DND-41 (cell line): Measurements from ENCODE around the gene MMP2.

Experiments used
- ATAC-seq: fragments of 200-7000 bp; cut with Tn5 transposase; 3 replicates; pipeline ENCODE4 v1.9.1; 2021; ENCODE audit warnings: low read depth; ENCODE audit not compliant: insufficient read depth
- DNase-seq: peaks from one replicate; pipeline ENCODE4 v3.0.0-alpha.2; 2020
- H2AFZ ChIP-seq: 2 replicates; pipeline ENCODE4 v1.6.0; 2012; ENCODE audit warnings: low read depth, low read length
- H3K27ac ChIP-seq: 2 replicates; pipeline ENCODE4 v1.5.1; 2012; ENCODE audit warnings: low read length, inconsistent platforms
- H3K27me3 ChIP-seq: fragments of 200-600 bp; sonication (generic); 2 replicates; pipeline ENCODE4 v1.6.0; 2012; ENCODE audit warnings: low read length, mild to moderate bottlenecking, inconsistent platforms; ENCODE audit not compliant: insufficient read depth, poor library complexity
- H3K36me3 ChIP-seq: 2 replicates; pipeline ENCODE4 v1.5.1; 2012; ENCODE audit warnings: low read length, inconsistent platforms; ENCODE audit not compliant: insufficient read depth
- H3K4me1 ChIP-seq: 2 replicates; pipeline ENCODE4 v1.5.1; 2012; ENCODE audit warnings: mild to moderate bottlenecking, low read length; ENCODE audit not compliant: insufficient read depth
- H3K4me2 ChIP-seq: 2 replicates; pipeline ENCODE4 v1.6.0; 2012; ENCODE audit warnings: mild to moderate bottlenecking, moderate library complexity, low read length, inconsistent platforms; ENCODE audit not compliant: insufficient read depth
- H3K4me3 ChIP-seq, 2 experiments: fragments of 200-600 bp in 1 of 2; shearing (Covaris generic) in 1 of 2; 2 replicates each; pipeline ENCODE4 v1.5.1; 2012 to 2016; ENCODE audit warnings: inconsistent platforms in 2 of 2, low read length in 2 of 2, mild to moderate bottlenecking in 2 of 2, low read depth in 1 of 2, moderate library complexity in 1 of 2
- H3K79me2 ChIP-seq: 2 replicates; pipeline ENCODE4 v1.6.0; 2012; ENCODE audit warnings: low read length, inconsistent platforms; ENCODE audit not compliant: insufficient read depth
- H3K9ac ChIP-seq: 2 replicates; pipeline ENCODE4 v1.6.0; 2012; ENCODE audit warnings: low read depth, mild to moderate bottlenecking, inconsistent platforms, low read length, moderate library complexity
- H3K9me3 ChIP-seq: 2 replicates; pipeline ENCODE4 v1.5.1; 2012; ENCODE audit warnings: low read length, moderate library complexity, mild to moderate bottlenecking, inconsistent platforms; ENCODE audit not compliant: insufficient read depth, severe bottlenecking
- H4K20me1 ChIP-seq: 2 replicates; pipeline ENCODE4 v1.6.0; 2012; ENCODE audit warnings: low read length; ENCODE audit not compliant: insufficient read depth
- EZH2 ChIP-seq: IDR thresholded peaks from 3 replicates; pipeline ENCODE4 v1.6.1; 2012; ENCODE audit warnings: borderline replicate concordance, low read depth, mild to moderate bottlenecking, moderate library complexity, low read length, inconsistent platforms; ENCODE audit not compliant: severe bottlenecking
- TF ChIP-seq, protein P1 (sequence below): IDR thresholded peaks from 2 replicates; pipeline ENCODE4 v1.5.1; 2012; ENCODE audit warnings: borderline replicate concordance, low read length, moderate library complexity, mild to moderate bottlenecking; ENCODE audit not compliant: poor library complexity, severe bottlenecking; ENCODE audit errors: extremely low read depth

The MMP2 gene

DNA sequence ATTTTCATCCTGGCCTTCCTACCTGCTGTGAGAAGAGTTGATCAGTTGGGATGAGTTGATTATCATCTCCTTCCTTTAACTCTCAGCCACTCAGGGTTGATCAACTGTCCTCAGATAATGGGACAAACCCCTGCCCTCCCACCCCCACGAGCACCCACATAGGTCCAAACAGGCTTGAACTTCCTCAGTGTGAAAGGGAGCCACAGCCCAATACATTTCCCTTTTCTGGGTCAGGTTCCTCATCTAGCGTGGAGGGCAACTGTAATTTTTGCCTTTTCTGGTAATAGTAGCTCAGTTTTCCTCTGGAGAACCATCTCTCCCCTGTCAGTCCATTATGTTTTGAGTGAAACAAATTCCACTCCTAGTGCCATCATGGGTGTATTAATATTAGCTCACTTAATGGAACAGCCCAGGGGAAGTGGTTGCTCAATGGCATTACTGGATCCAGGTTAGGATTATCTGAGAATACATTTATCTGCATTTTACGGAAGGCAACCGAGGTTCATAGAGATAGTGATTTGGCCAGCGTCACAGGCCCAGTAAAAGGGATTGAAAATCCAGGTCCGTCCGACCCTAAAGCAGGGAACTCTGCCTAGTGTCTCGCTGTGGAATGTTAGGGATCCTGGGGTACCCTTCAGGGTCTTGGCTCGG lies 29.4 kb downstream of the MMP2 start:
- no peaks in the 10 kb centered on the region for H3K36me3 ChIP-seq
- H3K4me1 ChIP-seq, result no peaks in the 10 kb centered on the region
- no peak for ATAC-seq
- DNase-seq, result no peak
- H3K4me2 ChIP-seq, result no peak overlapping the region
- no peak overlapping the region for H3K27ac ChIP-seq
- H3K27me3 ChIP-seq, result no peaks in the 10 kb centered on the region
- H3K9ac ChIP-seq, result no peak overlapping the region
- no peaks in the 10 kb centered on the region for H4K20me1 ChIP-seq
- no peak overlapping the region for H2AFZ ChIP-seq
- no peak overlapping the region for H3K4me3 ChIP-seq
- TF ChIP-seq, protein P1, sequence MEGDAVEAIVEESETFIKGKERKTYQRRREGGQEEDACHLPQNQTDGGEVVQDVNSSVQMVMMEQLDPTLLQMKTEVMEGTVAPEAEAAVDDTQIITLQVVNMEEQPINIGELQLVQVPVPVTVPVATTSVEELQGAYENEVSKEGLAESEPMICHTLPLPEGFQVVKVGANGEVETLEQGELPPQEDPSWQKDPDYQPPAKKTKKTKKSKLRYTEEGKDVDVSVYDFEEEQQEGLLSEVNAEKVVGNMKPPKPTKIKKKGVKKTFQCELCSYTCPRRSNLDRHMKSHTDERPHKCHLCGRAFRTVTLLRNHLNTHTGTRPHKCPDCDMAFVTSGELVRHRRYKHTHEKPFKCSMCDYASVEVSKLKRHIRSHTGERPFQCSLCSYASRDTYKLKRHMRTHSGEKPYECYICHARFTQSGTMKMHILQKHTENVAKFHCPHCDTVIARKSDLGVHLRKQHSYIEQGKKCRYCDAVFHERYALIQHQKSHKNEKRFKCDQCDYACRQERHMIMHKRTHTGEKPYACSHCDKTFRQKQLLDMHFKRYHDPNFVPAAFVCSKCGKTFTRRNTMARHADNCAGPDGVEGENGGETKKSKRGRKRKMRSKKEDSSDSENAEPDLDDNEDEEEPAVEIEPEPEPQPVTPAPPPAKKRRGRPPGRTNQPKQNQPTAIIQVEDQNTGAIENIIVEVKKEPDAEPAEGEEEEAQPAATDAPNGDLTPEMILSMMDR, result no peak
- no peak for TF ChIP-seq EZH2
- peaks cover 8% of the 10 kb centered on the region for H3K9me3 ChIP-seq
- H3K79me2 ChIP-seq, result no peaks in the 10 kb centered on the region

DNA sequence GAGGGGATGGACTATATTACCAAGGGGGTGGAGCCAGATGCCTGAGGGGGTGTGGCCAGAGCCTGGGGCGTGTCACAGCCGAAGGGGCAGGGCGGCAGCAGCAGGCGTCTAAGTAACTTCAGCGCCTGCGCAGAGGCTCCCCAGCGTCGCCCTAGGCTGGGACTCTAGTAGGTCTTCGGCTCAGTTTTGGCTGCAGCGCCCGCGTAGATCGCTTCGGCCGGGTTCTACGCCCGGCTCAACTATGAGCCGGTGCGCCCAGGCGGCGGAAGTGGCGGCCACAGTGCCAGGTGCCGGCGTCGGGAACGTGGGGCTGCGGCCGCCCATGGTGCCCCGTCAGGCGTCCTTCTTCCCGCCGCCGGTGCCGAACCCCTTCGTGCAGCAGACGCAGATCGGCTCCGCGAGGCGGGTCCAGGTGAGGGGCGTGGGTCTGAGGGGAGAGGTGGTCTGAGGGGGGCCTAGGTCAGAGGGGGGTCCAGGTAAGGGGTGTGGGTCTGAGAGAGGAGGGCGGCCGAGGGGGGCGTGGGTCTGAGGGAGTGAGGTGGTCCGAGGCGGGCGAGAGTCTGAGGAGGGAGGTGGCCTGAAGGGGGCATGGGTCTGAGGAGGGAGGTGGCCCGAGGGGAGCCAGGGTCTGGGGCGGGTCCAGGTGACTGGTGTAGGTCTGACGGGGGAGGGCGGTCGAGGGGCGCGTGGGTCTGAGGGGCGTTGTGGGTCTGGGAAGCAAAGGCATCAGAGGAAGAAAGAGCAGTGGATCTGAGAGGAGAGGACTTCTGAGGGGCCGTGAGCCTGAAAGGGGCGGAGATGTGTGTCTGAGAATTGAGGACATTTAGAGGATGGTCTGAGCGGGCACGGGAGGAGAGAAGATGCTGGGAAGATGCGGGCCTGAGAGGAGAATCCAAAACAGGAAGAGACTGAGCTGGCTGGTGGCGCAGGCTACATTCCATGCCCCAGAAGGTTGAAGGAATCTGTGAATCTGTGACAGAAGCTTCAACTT lies 30.2 kb downstream of the MMP2 start, which contains the start of gene LPCAT2:
LPCAT2 (plus strand) TSS at position 132 of the 991 bp plus-strand sequence; CDS start at position 242, 110 bp downstream.
- no peaks in the 10 kb centered on the region for H4K20me1 ChIP-seq
- H3K4me3 ChIP-seq, result no peak within 1 kb of the TSS
- H3K4me1 ChIP-seq, result no peaks in the 10 kb centered on the region
- H3K79me2 ChIP-seq, result no peaks in the 10 kb centered on the region
- no peak within 1 kb of the TSS for H3K4me2 ChIP-seq
- H3K27ac ChIP-seq, result no peak within 1 kb of the TSS
- TF ChIP-seq, protein P1, result no peak
- TF ChIP-seq EZH2, result no peak
- DNase-seq, result no peak
- H2AFZ ChIP-seq, result no peak within 1 kb of the TSS
- H3K27me3 ChIP-seq, result no peaks in the 10 kb centered on the region
- H3K9ac ChIP-seq, result no peak within 1 kb of the TSS
- ATAC-seq, result no peak
- H3K9me3 ChIP-seq, result peaks cover 8% of the 10 kb centered on the region
- H3K36me3 ChIP-seq, result no peaks in the 10 kb centered on the region

DNA sequence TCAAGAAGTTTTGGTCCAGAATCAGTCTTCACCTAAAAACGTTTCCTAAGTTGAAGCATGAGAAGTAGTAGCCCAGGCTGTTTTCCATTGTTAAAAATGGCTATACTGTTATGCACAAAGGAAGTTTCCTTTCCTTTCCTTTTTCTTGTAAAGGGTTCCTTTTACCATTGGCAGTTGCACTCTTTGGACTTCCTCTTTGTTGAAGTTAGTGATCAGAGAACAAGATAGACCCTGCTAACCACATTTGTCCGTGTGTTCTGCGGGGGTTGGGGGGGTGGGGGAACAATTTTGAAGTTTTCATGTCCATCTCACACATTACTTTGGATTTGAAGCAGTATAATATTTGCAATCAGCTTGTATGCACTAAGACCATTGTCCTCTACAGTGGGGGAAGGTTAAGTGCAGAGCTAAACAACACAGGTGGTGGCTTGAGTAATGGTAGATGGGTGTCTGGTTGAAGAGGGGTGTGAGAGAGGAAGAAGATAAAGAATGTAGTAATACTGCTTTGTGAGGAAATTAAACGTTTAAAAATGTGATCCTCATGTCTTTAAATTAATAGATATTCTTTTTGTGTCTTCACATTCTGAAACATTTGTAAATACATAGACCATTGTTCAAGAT lies 31.3 kb downstream of the MMP2 start:
- Histone ChIP-seq H3K4me2 (no peak overlapping the region), H2AFZ (no peak overlapping the region), H3K27me3 (no peaks in the 10 kb centered on the region), H3K36me3 (no peaks in the 10 kb centered on the region), H3K27ac (no peak overlapping the region), H4K20me1 (no peaks in the 10 kb centered on the region), H3K4me1 (no peaks in the 10 kb centered on the region), H3K4me3 (no peak overlapping the region), H3K9ac (no peak overlapping the region), H3K9me3 (peaks cover 8% of the 10 kb centered on the region), H3K79me2 (no peaks in the 10 kb centered on the region)
- TF ChIP-seq, protein P1, result no peak
- no peak for TF ChIP-seq EZH2
- no peak for DNase-seq
- ATAC-seq, result no peak
